DMS 273 treated with DMSO at 0.1 percent for 48 hours (cell line): Measurements from ENCODE around the gene C21orf58.

Experiments
- DNase-seq: peaks from one replicate; lab custom pipeline; 2025; lab: John Stamatoyannopoulos, UW

Gene C21orf58

GRCh38 chr21:46254208-46254975 is 69.3 kb downstream of the C21orf58 start:
- no peak for DNase-seq

- DNase-seq = no peak
Observed at GRCh38 chr21:46253610-46254124, 70.0 kb downstream of the C21orf58 start.

GRCh38 chr21:46252840-46253239 is 70.8 kb downstream of the C21orf58 start:
- DNase-seq = no peak
